HG03575 (cell line): ENCODE results near the gene ZNF189.

Experiments used
- ATAC-seq: cut with Tn5 transposase; IDR thresholded peaks from one replicate; pipeline ENCODE4 v1.9.1; 2021; ENCODE audit not compliant: unreplicated experiment, insufficient number of reproducible peaks, low FRiP score; ENCODE audit errors: extremely low read depth

The ZNF189 gene

GRCh38 chr9:101442736-101443135 lies 44.1 kb downstream of the ZNF189 start:
- ATAC-seq = no peak

GRCh38 chr9:101443364-101443771 lies 44.7 kb downstream of the ZNF189 start:
- no peak for ATAC-seq

GRCh38 chr9:101445353-101446029 lies 46.8 kb downstream of the ZNF189 start:
- no peak for ATAC-seq

GRCh38 chr9:101446732-101447131 lies 48.1 kb downstream of the ZNF189 start:
- ATAC-seq = no peak

- ATAC-seq = no peak
Observed at GRCh38 chr9:101448680-101449070, 50.0 kb downstream of the ZNF189 start.

- no peak for ATAC-seq
Observed at GRCh38 chr9:101449071-101449721, 50.5 kb downstream of the ZNF189 start.

GRCh38 chr9:101450931-101451330 lies 52.3 kb downstream of the ZNF189 start:
- no peak for ATAC-seq

GRCh38 chr9:101451498-101451897 lies 52.8 kb downstream of the ZNF189 start:
- ATAC-seq = no peak

- ATAC-seq = no peak
Observed at GRCh38 chr9:101453776-101454570, 55.3 kb downstream of the ZNF189 start.

- ATAC-seq = no peak
Observed at GRCh38 chr9:101455656-101456240, 57.1 kb downstream of the ZNF189 start.

- no peak for ATAC-seq
Observed at GRCh38 chr9:101457003-101457402, 58.4 kb downstream of the ZNF189 start.

GRCh38 chr9:101458963-101459631 lies 60.4 kb downstream of the ZNF189 start:
- peak; percentile 77 for ATAC-seq
